Measurements from ENCODE around the gene PPEF2. TPM values are rescaled to one million over a fixed set of nuclear protein-coding genes. Genes with fewer than 3 reads are reported as not detected.
"Not testable (repeated sequence)": the region's sequence is repeated elsewhere in the genome, so short reads cannot be mapped to it uniquely, and the experiment has no call there.

PPEF2 gene
- total RNA-seq, 1 donor from 2014 or later: not detected

DNA sequence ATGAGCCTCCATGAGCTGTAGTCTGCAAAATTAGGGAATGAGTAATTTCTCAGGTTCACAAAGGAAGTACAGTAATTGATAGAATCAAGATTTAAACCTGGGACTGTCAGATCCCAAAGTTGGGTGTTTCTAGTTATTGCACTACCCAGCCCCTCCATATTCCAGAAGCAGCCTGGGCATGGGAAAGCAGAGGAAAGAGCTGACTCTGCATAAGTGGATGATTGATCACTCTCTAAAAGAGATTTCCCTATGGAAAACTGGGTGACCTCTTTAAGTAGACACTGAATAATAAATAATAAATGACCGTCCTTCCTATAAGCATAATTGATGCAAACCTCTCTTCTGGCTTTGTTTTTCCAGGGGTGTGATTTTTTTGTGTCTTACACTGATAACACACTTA is 33.4 kb upstream of the PPEF2 start:
- Histone ChIP-seq H3K36me3 (ENCODE audit: control insufficient read depth, insufficient read depth, low read length) (peaks cover 1% of the 10 kb centered on the region), H3K27me3 (ENCODE audit: control insufficient read depth, insufficient read depth, low read length) (no peaks in the 10 kb centered on the region), H3K4me3 (ENCODE audit: low read depth, low read length) (no peak overlapping the region)
- no peak for FAIRE-seq
- TF ChIP-seq, protein P1, sequence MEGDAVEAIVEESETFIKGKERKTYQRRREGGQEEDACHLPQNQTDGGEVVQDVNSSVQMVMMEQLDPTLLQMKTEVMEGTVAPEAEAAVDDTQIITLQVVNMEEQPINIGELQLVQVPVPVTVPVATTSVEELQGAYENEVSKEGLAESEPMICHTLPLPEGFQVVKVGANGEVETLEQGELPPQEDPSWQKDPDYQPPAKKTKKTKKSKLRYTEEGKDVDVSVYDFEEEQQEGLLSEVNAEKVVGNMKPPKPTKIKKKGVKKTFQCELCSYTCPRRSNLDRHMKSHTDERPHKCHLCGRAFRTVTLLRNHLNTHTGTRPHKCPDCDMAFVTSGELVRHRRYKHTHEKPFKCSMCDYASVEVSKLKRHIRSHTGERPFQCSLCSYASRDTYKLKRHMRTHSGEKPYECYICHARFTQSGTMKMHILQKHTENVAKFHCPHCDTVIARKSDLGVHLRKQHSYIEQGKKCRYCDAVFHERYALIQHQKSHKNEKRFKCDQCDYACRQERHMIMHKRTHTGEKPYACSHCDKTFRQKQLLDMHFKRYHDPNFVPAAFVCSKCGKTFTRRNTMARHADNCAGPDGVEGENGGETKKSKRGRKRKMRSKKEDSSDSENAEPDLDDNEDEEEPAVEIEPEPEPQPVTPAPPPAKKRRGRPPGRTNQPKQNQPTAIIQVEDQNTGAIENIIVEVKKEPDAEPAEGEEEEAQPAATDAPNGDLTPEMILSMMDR (IDR thresholded peaks at IDR 0.05; ENCODE audit: insufficient read depth, low read length, severe bottlenecking): no peak
- no peak for DNase-seq (ENCODE audit: low read depth)

DNA sequence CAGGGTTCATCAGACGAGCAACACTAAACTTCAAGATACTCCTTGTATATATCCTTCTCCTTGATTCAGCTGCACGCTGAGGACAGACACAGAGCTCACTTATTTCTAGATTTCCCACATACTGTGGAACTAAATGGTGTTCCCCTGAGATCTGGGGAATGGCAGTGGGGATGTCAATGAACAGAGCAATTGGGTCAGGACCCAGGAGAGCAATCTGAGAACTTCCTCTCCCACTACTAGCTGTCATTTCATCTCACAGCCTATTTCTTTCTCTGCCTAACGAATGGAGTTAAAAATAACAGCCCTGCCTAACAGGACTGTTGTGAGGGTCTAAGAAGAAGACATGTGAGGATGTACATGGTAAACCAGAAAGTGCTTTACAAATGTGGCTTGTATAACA is 27.9 kb upstream of the PPEF2 start:
- peaks cover 1% of the 10 kb centered on the region for H3K36me3 ChIP-seq (ENCODE audit: control insufficient read depth, insufficient read depth, low read length)
- TF ChIP-seq, protein P1 (IDR thresholded peaks at IDR 0.05; ENCODE audit: insufficient read depth, low read length, severe bottlenecking): no peak
- DNase-seq (ENCODE audit: low read depth): no peak
- no peak overlapping the region for H3K4me3 ChIP-seq (ENCODE audit: low read depth, low read length)
- no peaks in the 10 kb centered on the region for H3K27me3 ChIP-seq (ENCODE audit: control insufficient read depth, insufficient read depth, low read length)
- FAIRE-seq: no peak

DNA sequence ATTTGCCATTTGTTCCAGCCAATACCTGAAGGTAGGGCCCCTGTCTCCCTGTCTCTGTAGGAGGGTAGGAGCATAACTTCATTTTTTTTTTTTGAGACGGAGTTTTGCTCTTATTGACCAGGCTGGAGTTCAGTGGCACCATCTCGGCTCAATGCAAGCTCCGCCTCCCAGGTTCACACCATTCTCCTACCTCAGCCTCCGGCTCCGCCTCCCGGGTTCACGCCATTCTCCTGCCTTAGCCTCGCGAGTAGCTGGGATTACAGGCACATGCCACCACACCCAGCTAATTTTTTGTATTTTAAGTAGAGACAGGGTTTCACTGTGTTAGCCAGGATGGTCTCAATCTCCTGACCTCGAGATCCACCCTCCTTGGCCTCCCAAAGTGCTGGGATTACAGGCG is 22.7 kb upstream of the PPEF2 start:
- H3K4me3 ChIP-seq (ENCODE audit: low read depth, low read length); H3K27me3 ChIP-seq (ENCODE audit: control insufficient read depth, insufficient read depth, low read length); DNase-seq (ENCODE audit: low read depth); FAIRE-seq; H3K36me3 ChIP-seq (ENCODE audit: control insufficient read depth, insufficient read depth, low read length): not testable (repeated sequence)

DNA sequence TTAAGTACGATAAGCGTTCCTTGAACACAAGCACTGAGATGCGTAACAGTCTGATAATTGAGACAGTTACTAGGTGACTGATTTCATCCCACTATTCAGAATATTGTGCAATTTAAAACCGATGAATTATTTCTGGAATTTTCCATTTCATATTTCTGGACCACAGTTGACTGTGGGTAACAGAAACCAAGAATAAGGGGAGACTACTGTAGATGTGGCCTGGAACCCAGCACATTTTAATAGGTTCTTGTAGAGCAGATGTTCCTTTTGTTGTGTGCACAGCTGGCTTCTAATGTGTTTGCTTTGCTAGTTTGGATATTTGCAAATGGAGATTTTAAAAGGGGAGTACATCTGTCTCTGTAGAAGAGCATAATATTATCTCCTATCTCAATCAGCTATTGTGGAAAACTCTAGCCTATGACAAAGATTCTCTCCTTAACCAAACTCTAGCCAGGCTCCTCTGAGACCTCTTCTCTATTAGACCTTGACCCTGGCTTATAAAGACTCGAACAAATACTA is 22.1 kb upstream of the PPEF2 start:
- H3K27me3 ChIP-seq (ENCODE audit: control insufficient read depth, insufficient read depth, low read length): no peaks in the 10 kb centered on the region
- DNase-seq (ENCODE audit: low read depth): no peak
- FAIRE-seq: no peak
- no peaks in the 10 kb centered on the region for H3K36me3 ChIP-seq (ENCODE audit: control insufficient read depth, insufficient read depth, low read length)
- no peak overlapping the region for H3K4me3 ChIP-seq (ENCODE audit: low read depth, low read length)
- TF ChIP-seq, protein P1 (IDR thresholded peaks at IDR 0.05; ENCODE audit: insufficient read depth, low read length, severe bottlenecking): no peak

DNA sequence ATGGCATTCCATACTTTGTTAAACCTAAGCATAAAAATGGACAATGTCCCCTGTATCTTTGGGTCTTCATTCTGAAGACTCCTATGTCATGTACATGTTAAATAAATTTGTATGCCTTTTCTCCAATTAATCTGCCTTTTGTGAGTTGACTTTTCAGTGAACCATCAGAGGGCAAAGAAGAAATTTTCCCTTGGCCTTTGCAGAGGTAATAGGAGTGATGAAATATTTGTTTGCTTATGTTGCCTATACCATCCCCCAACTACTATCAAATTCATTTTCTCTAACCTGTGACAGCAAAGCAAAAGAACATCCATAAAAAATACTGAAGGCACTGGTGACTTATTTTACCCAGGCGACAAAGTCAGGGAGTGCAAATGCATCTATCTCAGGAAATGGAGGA is 20.3 kb upstream of the PPEF2 start:
- Histone ChIP-seq H3K4me3 (ENCODE audit: low read depth, low read length) (no peak overlapping the region), H3K36me3 (ENCODE audit: control insufficient read depth, insufficient read depth, low read length) (no peaks in the 10 kb centered on the region), H3K27me3 (ENCODE audit: control insufficient read depth, insufficient read depth, low read length) (no peaks in the 10 kb centered on the region)
- DNase-seq (ENCODE audit: low read depth): no peak
- FAIRE-seq: no peak
- TF ChIP-seq, protein P1 (IDR thresholded peaks at IDR 0.05; ENCODE audit: insufficient read depth, low read length, severe bottlenecking): no peak

DNA sequence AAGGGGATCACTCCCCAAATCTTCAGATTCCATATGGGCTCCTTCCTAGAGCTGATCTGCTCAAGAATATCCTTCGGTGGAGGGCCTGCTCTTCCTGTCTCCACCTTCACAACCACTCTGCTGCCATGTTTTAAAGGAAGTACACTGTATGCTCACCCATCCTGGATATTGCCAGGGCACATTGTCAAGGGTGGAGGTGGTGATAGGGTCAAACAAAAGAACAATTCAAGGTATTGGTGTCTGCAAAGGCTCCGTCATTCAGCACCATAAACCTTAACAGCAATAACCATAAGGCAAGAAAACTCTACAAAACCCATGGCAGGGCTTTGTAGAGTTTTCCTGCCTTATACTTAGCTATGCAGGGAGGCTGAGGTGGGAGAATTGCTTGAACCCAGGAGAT is 19.7 kb upstream of the PPEF2 start:
- Histone ChIP-seq H3K27me3 (ENCODE audit: control insufficient read depth, insufficient read depth, low read length) (no peaks in the 10 kb centered on the region), H3K4me3 (ENCODE audit: low read depth, low read length) (no peak overlapping the region), H3K36me3 (ENCODE audit: control insufficient read depth, insufficient read depth, low read length) (no peaks in the 10 kb centered on the region)
- no peak for DNase-seq (ENCODE audit: low read depth)
- TF ChIP-seq, protein P1 (IDR thresholded peaks at IDR 0.05; ENCODE audit: insufficient read depth, low read length, severe bottlenecking): no peak
- FAIRE-seq: no peak
